HEK293 (cell line): Measurements from ENCODE around the gene POMP.

ENCODE experiments used
- CTCF ChIA-PET: fragments of 350-600 bp; formaldehyde crosslinking; extraction: SDS; loops from one replicate; lab custom pipeline; 2021; ENCODE audit warnings: antibody characterized with exemption; lab: Yijun Ruan, JAX
- POLR2A ChIA-PET: fragments of 300-600 bp; formaldehyde crosslinking; extraction: SDS; loops from one replicate; lab custom pipeline; 2020; ENCODE audit warnings: antibody characterized with exemption, inconsistent platforms; lab: Yijun Ruan, JAX
- H3K27ac ChIP-seq: fragments of 200-500 bp; sonication (Bioruptor generic); 2 replicates; pipeline ENCODE4 v1.5.1; 2014; ENCODE audit warnings: low read depth, low read length, control low read depth, inconsistent platforms; ENCODE audit errors: extremely low read depth
- H3K36me3 ChIP-seq, 2 experiments: fragments of 200-500 bp in 1 of 2; sonication (Bioruptor generic) in 1 of 2; 1 replicate in 1 of 2; 2 replicates in 1 of 2; pipeline ENCODE4 v1.5.1; 2014 to 2017; ENCODE audit warnings: inconsistent platforms in 2 of 2, low read length in 2 of 2; ENCODE audit not compliant: control insufficient read depth in 2 of 2, insufficient read depth in 1 of 2
- H3K4me1 ChIP-seq: fragments of 200-500 bp; sonication (Bioruptor generic); 2 replicates; pipeline ENCODE4 v1.5.1; 2014; ENCODE audit warnings: mild to moderate bottlenecking, low read length, inconsistent platforms; ENCODE audit not compliant: control insufficient read depth, insufficient read depth
- H3K4me3 ChIP-seq: 2 replicates; pipeline ENCODE4 v1.5.1; 2011; ENCODE audit warnings: low read depth, mild to moderate bottlenecking, control low read depth, low read length, moderate library complexity
- H3K9me3 ChIP-seq: fragments of 200-500 bp; sonication (Bioruptor generic); 2 replicates; pipeline ENCODE4 v1.5.1; 2014; ENCODE audit warnings: low read depth, low read length, inconsistent platforms; ENCODE audit not compliant: control insufficient read depth, insufficient read depth
- FEZF1 ChIP-seq: fragments of 450-650 bp; formaldehyde crosslinking; IDR thresholded peaks from 2 replicates; pipeline ENCODE4 v1.5.1; 2016; ENCODE audit warnings: missing biosample characterization, missing genetic modification characterization
- KLF16 ChIP-seq: fragments of 450-650 bp; formaldehyde crosslinking; IDR thresholded peaks from 2 replicates; pipeline ENCODE4 v1.5.1; 2017; ENCODE audit warnings: missing biosample characterization, missing genetic modification characterization
- MZF1 ChIP-seq: fragments of 450-650 bp; formaldehyde crosslinking; IDR thresholded peaks from 2 replicates; pipeline ENCODE4 v1.5.1; 2017; ENCODE audit warnings: missing biosample characterization, missing genetic modification characterization, borderline replicate concordance
- PRDM10 ChIP-seq: fragments of 450-650 bp; formaldehyde crosslinking; IDR thresholded peaks from 2 replicates; pipeline ENCODE4 v1.5.1; 2016; ENCODE audit warnings: missing biosample characterization, missing genetic modification characterization
- WT1 ChIP-seq: fragments of 450-650 bp; formaldehyde crosslinking; IDR thresholded peaks from 2 replicates; pipeline ENCODE4 v1.5.1; 2016; ENCODE audit warnings: missing biosample characterization, missing genetic modification characterization
- ZBTB17 ChIP-seq: fragments of 450-650 bp; formaldehyde crosslinking; IDR thresholded peaks from 2 replicates; pipeline ENCODE4 v1.5.1; 2016; ENCODE audit warnings: missing biosample characterization, missing genetic modification characterization
- ZBTB44 ChIP-seq: fragments of 450-650 bp; IDR thresholded peaks from 2 replicates; pipeline ENCODE4 v1.5.1; 2018; ENCODE audit warnings: missing biosample characterization, mild to moderate bottlenecking, missing genetic modification characterization
- ZNF138 ChIP-seq: fragments of 450-650 bp; formaldehyde crosslinking; IDR thresholded peaks from 2 replicates; pipeline ENCODE4 v1.5.1; 2016; ENCODE audit warnings: missing biosample characterization, missing genetic modification characterization, borderline replicate concordance
- ZNF155 ChIP-seq: fragments of 450-650 bp; formaldehyde crosslinking; IDR thresholded peaks from 2 replicates; pipeline ENCODE4 v1.5.1; 2016; ENCODE audit warnings: missing biosample characterization, missing genetic modification characterization
- ZNF157 ChIP-seq: fragments of 450-650 bp; formaldehyde crosslinking; IDR thresholded peaks from 2 replicates; pipeline ENCODE4 v1.5.1; 2016; ENCODE audit warnings: missing biosample characterization, missing genetic modification characterization
- ZNF274 ChIP-seq, 2 experiments: fragments of 200-500 bp in 1 of 2; fragments of 450-650 bp in 1 of 2; sonication (Bioruptor generic) in 1 of 2; formaldehyde crosslinking in 1 of 2; IDR thresholded peaks; 2 replicates each; pipeline versions ENCODE4 v1.5.1 to v1.6.1; 2014 to 2016; ENCODE audit warnings: borderline replicate concordance in 1 of 2, inconsistent platforms in 1 of 2, low read length in 1 of 2, missing biosample characterization in 1 of 2, missing genetic modification characterization in 1 of 2
- ZNF324 ChIP-seq: fragments of 450-650 bp; formaldehyde crosslinking; IDR thresholded peaks from 2 replicates; pipeline ENCODE4 v1.5.1; 2016; ENCODE audit warnings: missing biosample characterization, missing genetic modification characterization
- ZNF629 ChIP-seq: fragments of 450-650 bp; formaldehyde crosslinking; IDR thresholded peaks from 2 replicates; pipeline ENCODE4 v1.5.1; 2017; ENCODE audit warnings: missing biosample characterization, missing genetic modification characterization
- ZNF76 ChIP-seq: fragments of 450-650 bp; formaldehyde crosslinking; IDR thresholded peaks from 2 replicates; pipeline ENCODE4; 2016; ENCODE audit warnings: low read depth, missing biosample characterization, missing genetic modification characterization, borderline replicate concordance
- ZNF843 ChIP-seq: fragments of 450-650 bp; formaldehyde crosslinking; IDR thresholded peaks from 2 replicates; pipeline ENCODE4 v1.5.1; 2016; ENCODE audit warnings: missing biosample characterization, missing genetic modification characterization
- ZSCAN16 ChIP-seq: fragments of 450-650 bp; formaldehyde crosslinking; IDR thresholded peaks from 2 replicates; pipeline ENCODE4 v1.5.1; 2016; ENCODE audit warnings: missing biosample characterization, missing genetic modification characterization

The POMP gene

GRCh38 chr13:28716511-28716910, 57.6 kb downstream of the POMP start (continued):
- TF ChIP-seq MZF1 (peak; percentile 22; the same call in 1 of the 2 replicates), ZNF138 (tag by site-specific recombination) (no peak), ZNF155 (tag by site-specific recombination) (no peak), ZNF76 (no peak), ZNF324 (tag by site-specific recombination) (no peak), ZNF843 (tag by site-specific recombination) (no peak), WT1 (tag by site-specific recombination) (peak; percentile 38; the same call in 1 of the 2 replicates), ZSCAN16 (no peak), ZNF157 (no peak), ZBTB17 (0 out of 2 replicates have a peak, but pooled peaks have one; percentile 17), FEZF1 (tag by site-specific recombination) (peak; percentile 50; the same call in 1 of the 2 replicates), ZBTB44 (no peak), ZNF274 (IDR thresholded peaks at IDR 0.05; ENCODE audit: low read length) (no peak), ZNF274 (tag by site-specific recombination; IDR thresholded peaks at IDR 0.05; ENCODE audit: borderline replicate concordance) (no peak), ZNF629 (tag by site-specific recombination) (peak; percentile 64), PRDM10 (tag by site-specific recombination) (peak; percentile 44; the same call in 1 of the 2 replicates)

GRCh38 chr13:28717170-28717569, 58.2 kb downstream of the POMP start:
- H3K27ac ChIP-seq = peak overlapping the region; percentile 2; the same call in 1 of the 2 replicates
- POLR2A ChIA-PET = interaction anchor here (0.7 to 1.2 kb wide), 3 partner anchors 21 to 1097 kb away, joined by 3 to 7 read pairs (median 5); partner anchors contain the start of genes LNX2 and POMP
- CTCF ChIA-PET = interaction anchor here (0.7 kb wide), 2 partner anchors 31 to 37 kb away, joined by 3 to 5 read pairs; no protein-coding TSS in a partner anchor

More at GRCh38 chr13:28717170-28717569, 58.2 kb downstream of the POMP start:
- Histone ChIP-seq H3K4me3 (no peak overlapping the region), H3K9me3 (no peaks in the 10 kb centered on the region), H3K36me3 (no peaks in the 10 kb centered on the region), H3K4me1 (no peaks in the 10 kb centered on the region; the same call in 1 of the 2 replicates)
- peak; percentile 64 for TF ChIP-seq PRDM10 (tag by site-specific recombination)
- no peak for TF ChIP-seq KLF16 (tag by site-specific recombination)
